GM12878 (cell line): Measurements from ENCODE around the gene HDAC8. TPM values are rescaled to one million over a fixed set of nuclear protein-coding genes. Genes with fewer than 3 reads are reported as not detected.

Experiments used
- ATAC-seq: fragments of 200-7000 bp; cut with Tn5 transposase; 3 replicates; pipeline ENCODE4 v1.9.1; 2020; ENCODE audit warnings: mild to moderate bottlenecking, moderate library complexity
- BruUV-seq: library from RNA; stranded (reverse); fragments of 400-500 nt; replicated peaks from 2 replicates; lab custom pipeline; 2021; lab: Mats Ljungman, UMichigan
- CTCF ChIA-PET: fragments of 300-600 bp; sonication (Branson Sonifier 250); formaldehyde crosslinking; extraction: SDS; loops from one replicate; lab custom pipeline; 2021; ENCODE audit warnings: inconsistent platforms; lab: Yijun Ruan, JAX
- POLR2A ChIA-PET: fragments of 350-600 bp; formaldehyde crosslinking; extraction: SDS; loops from one replicate; lab custom pipeline; 2021; ENCODE audit warnings: inconsistent platforms; lab: Charles Lee
- RAD21 ChIA-PET: fragments of 300-600 bp; sonication (Branson Sonifier 250); formaldehyde crosslinking; loops from one replicate; lab custom pipeline; 2023; ENCODE audit warnings: antibody characterized with exemption; ENCODE audit not compliant: unreplicated experiment; lab: Charles Lee
- SMC1A ChIA-PET: fragments of 300-600 bp; sonication (Branson Sonifier 250); formaldehyde crosslinking; loops from one replicate; lab custom pipeline; 2023; ENCODE audit not compliant: unreplicated experiment, uncharacterized antibody; lab: Charles Lee
- DNase-seq: peaks from one replicate; pipeline ENCODE4 v3.0.0-alpha.2; 2011; ENCODE audit warnings: low read depth, low spot score
- FAIRE-seq: peaks from 3 replicates; lab custom pipeline; 2011; peaks lifted over from hg19 to GRCh38; lab: Jason Lieb, UNC
- H2AFZ ChIP-seq: 2 replicates; pipeline ENCODE4 v1.6.0; 2011; ENCODE audit warnings: low read depth, low read length, control low read depth; ENCODE audit not compliant: control insufficient read depth
- H3K27ac ChIP-seq: 2 replicates; pipeline ENCODE4 v1.5.1; 2011; ENCODE audit warnings: control low read depth; ENCODE audit not compliant: control insufficient read depth, insufficient read depth
- H3K27me3 ChIP-seq, 2 experiments: replicated peaks in 1 of 2; 2 replicates each; pipeline versions ENCODE4 v1.6.0 to v1.6.1; 2011; ENCODE audit warnings: low read length in 1 of 2; ENCODE audit not compliant: control insufficient read depth in 2 of 2, insufficient read depth in 2 of 2
- H3K36me3 ChIP-seq, 2 experiments: 2 replicates each; pipeline ENCODE4 v1.5.1; 2011; ENCODE audit warnings: low read length in 1 of 2; ENCODE audit not compliant: control insufficient read depth in 2 of 2, insufficient read depth in 2 of 2
- H3K4me1 ChIP-seq: 2 replicates; pipeline ENCODE4 v1.6.1; 2011; ENCODE audit warnings: mild to moderate bottlenecking, low read length, moderate library complexity, mixed read lengths; ENCODE audit not compliant: control insufficient read depth, insufficient read depth
- H3K4me2 ChIP-seq: 2 replicates; pipeline ENCODE4 v1.6.0; 2011; ENCODE audit warnings: control low read depth; ENCODE audit not compliant: control insufficient read depth, insufficient read depth
- H3K4me3 ChIP-seq: fragments of 200-600 bp; sonication (generic); 2 replicates; pipeline ENCODE4 v1.5.1; 2016
- H3K79me2 ChIP-seq: 2 replicates; pipeline ENCODE4 v1.6.0; 2011; ENCODE audit warnings: low read length; ENCODE audit not compliant: control insufficient read depth, insufficient read depth
- H3K9ac ChIP-seq: 2 replicates; pipeline ENCODE4 v1.8.0; 2011; ENCODE audit warnings: low read length, control low read depth, mixed read lengths; ENCODE audit not compliant: control insufficient read depth, insufficient read depth
- H3K9me3 ChIP-seq: replicated peaks from 3 replicates; pipeline ENCODE4 v1.5.1; 2011; ENCODE audit warnings: mild to moderate bottlenecking, low read length; ENCODE audit not compliant: control insufficient read depth, insufficient read depth
- H4K20me1 ChIP-seq: 2 replicates; pipeline ENCODE4 v1.6.0; 2011; ENCODE audit not compliant: control insufficient read depth, insufficient read depth
- BMI1 ChIP-seq: fragments of 450-650 bp; IDR thresholded peaks from 2 replicates; pipeline ENCODE4 v1.6.1; 2016; ENCODE audit warnings: mild to moderate bottlenecking, moderate library complexity, borderline replicate concordance
- BRCA1 ChIP-seq: IDR thresholded peaks from 2 replicates; pipeline ENCODE4 v1.6.1; 2011; ENCODE audit warnings: low read depth, low read length, improper control_type of control experiment
- IKZF2 ChIP-seq, 2 experiments: fragments of 450-650 bp; IDR thresholded peaks; 2 replicates each; pipeline ENCODE4 v1.6.1; 2017; ENCODE audit warnings: mild to moderate bottlenecking in 2 of 2, moderate library complexity in 2 of 2
- RB1 ChIP-seq: fragments of 450-650 bp; formaldehyde crosslinking; IDR thresholded peaks from 2 replicates; pipeline ENCODE4 v1.6.1; 2017; ENCODE audit warnings: mild to moderate bottlenecking, borderline replicate concordance
- RFX5 ChIP-seq: IDR thresholded peaks from 2 replicates; pipeline ENCODE4 v1.6.1; 2011; ENCODE audit warnings: low read depth, low read length, improper control_type of control experiment
- SIN3A ChIP-seq: IDR thresholded peaks from 2 replicates; pipeline ENCODE4 v1.6.1; 2012; ENCODE audit warnings: low read depth, low read length, improper control_type of control experiment
- WGBS: methylation state at CpG from one replicate; pipeline ENCODE4 v1.1.6; 2016; ENCODE audit warnings: low lambda C conversion rate; ENCODE audit not compliant: insufficient replicate concordance, insufficient coverage; ENCODE audit errors: missing lambda C conversion rate; 5-methylcytosine and 5-hydroxymethylcytosine counted together
- in situ Hi-C: fragments of 300-500 bp; cut with MboI; formaldehyde crosslinking; loops from 9 replicates; pipeline ENCODE4 v1.14.3; 2018; ENCODE audit warnings: mixed read lengths
- intact Hi-C: fragments of 100-400 bp; cut with micrococcal nuclease; formaldehyde crosslinking; loops from one replicate; pipeline ENCODE4 v1.14.2; 2022; ENCODE audit not compliant: unreplicated experiment
- polyA plus RNA-seq, 11 experiments: library from polyadenylated mRNA; depleted of rRNA in 4 of 11; unstranded in 6 of 11; stranded (reverse) in 5 of 11; fragments of >200 nt; fragmentation: Nextera tagmentation in 4 of 11; fragmentation: Illumina TruSeq in 1 of 11; extraction: Ambion mirVana in 4 of 11; extraction: Trizol in 1 of 11; gene quantifications; 1 replicate in 1 of 11; 2 replicates in 10 of 11; pipeline versions ENCODE4 v1.2.1 to v1.2.3, GENCODE V29; 2011 to 2016; ENCODE audit warnings: inconsistent platforms in 2 of 11, missing spikeins in 2 of 11, low read depth in 1 of 11
- total RNA-seq, 4 experiments: library from RNA; depleted of rRNA in 3 of 4; stranded (reverse); fragments of >200 nt in 3 of 4; fragmentation: Illumina TruSeq in 1 of 4; extraction: Trizol in 1 of 4; gene quantifications; 2 replicates each; pipeline versions ENCODE4 v1.2.1 to v1.2.3, GENCODE V29; 2013 to 2021

The HDAC8 gene
- total and polyA plus RNA-seq, 10 of the 15 experiments (the other 5 are each of a cell fraction or from before 2014, with no cell fraction given) = 18.1 to 34.7 (median 29.1) TPM

- BruUV-seq = no TSS peak
- Histone ChIP-seq H3K9me3 (no peaks in the 10 kb centered on the region), H4K20me1 (peaks cover 3% of the 10 kb centered on the region; the same call in 1 of the 2 replicates), H3K79me2 (no peaks in the 10 kb centered on the region), H3K4me2 (no peak overlapping the region), H3K4me1 (no peaks in the 10 kb centered on the region), H3K27ac (no peak overlapping the region), H3K4me3 (no peak overlapping the region), H3K36me3 (no peaks in the 10 kb centered on the region), H3K27me3 (peaks cover 2 to 4% of the 10 kb centered on the region in 2 experiments; a peak in 2 of 4 replicates), H3K9ac (no peak overlapping the region), H2AFZ (no peak overlapping the region)
- intact Hi-C loops = no loop called here
- ChIA-PET SMC1A (interaction anchor here (0.5 kb wide), 1 partner anchor 1302 kb away, joined by 3 read pairs; no protein-coding TSS in a partner anchor), RAD21 (no interaction called here), POLR2A (no interaction called here), CTCF (no interaction called here)
- in situ Hi-C loops = no loop called here
- WGBS = 23% methylated on average over 8 of the region's 8 CpGs
- TF ChIP-seq SIN3A (no peak), BMI1 (no peak), BRCA1 (no peak), RFX5 (no peak), IKZF2 (IDR thresholded peaks at IDR 0.05) (no peak), RB1 (no peak)
- ATAC-seq = no peak
- FAIRE-seq = no peak
- DNase-seq = no peak
These were observed 258.7 kb downstream of the HDAC8 start for GRCh38 chrX:72313707-72314641.
